Measurements from ENCODE around the gene EFHC1.

Gene EFHC1

DNA sequence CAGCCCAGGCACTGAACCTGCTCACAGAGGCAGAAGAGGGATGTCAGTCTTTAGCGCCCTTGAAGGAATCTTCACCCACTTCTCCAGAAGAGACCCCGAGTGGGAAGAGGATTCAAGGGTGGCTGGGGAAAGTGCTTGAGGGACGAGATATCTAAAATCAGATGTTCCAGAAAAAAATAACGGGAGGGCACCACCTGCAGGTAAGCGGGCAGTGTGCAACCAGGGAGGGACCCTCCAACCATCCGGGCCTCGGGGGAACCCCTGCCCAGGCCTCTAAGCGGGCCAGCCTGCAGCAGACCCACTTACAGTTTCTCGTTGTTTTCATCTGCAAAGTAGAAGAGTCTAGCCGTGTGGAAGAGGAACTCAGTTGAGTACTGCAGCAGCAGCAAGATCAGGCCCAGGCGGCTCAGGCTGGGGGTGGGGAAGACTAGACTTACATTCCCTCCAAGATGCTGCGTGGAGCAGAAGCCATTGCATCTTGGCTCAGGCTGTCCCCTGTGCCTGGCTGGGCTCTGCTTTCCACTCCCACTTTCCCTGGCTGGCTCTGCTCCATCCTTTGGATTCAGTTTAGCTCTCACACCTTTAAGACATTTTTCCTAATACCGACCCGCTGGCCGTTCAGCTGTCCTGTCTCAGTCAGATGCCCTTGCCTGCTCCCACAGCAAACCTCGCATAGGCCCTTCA, 85.7 kb downstream of the EFHC1 start:
- FAIRE-seq: no peak

DNA sequence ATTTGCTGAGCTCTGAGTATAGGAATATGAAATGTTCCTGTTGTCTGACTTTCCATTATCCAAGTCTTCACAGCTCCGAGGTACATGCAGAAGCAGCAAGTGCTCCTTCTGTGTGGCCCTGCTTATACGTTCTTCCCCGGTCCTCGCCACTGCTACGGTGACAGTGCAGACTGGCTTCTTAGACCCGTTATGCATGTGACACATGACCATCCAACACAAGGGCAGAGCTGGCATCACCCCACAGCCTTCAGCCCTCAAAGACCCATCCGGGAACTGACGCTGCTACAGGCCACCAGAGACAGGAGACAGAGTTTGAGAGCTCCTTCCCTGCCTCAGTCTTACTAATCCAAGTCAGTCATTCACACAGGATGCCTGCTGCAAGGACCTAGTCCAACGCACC, 86.3 kb downstream of the EFHC1 start:
- FAIRE-seq: no peak

DNA sequence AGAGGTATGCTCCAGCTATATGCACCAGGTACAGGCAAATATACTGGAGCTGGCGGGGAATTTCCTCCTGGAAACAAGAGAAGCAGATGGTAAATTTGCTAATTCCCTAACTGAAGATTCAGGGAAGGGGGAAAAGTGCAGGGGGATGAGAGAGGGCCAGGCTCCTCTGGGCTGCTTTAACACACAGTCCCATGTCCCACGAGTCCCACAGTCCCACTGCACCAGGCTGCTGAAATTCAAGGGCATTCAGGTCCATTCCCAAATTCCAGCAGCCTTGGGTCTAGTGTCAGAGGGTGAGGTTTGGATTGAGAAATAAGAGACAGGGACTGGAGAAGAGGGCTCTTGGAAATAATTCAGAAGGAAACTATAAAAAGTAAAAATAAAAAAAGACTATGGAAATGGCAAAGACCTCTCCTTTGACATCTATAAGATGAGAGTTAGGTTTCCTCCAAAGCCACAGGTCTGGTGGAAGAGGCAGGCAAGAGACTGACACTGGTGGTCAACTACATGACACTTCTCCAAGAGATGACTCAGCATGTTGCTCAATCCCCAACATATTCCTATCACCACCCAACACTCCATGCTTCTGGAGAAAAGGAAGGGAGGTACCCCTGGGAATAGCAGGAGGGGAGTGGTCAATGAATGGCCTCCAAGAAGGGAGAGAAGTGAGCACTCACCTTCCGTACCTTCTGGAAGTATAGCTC, 87.6 kb downstream of the EFHC1 start:
- no peak for FAIRE-seq

DNA sequence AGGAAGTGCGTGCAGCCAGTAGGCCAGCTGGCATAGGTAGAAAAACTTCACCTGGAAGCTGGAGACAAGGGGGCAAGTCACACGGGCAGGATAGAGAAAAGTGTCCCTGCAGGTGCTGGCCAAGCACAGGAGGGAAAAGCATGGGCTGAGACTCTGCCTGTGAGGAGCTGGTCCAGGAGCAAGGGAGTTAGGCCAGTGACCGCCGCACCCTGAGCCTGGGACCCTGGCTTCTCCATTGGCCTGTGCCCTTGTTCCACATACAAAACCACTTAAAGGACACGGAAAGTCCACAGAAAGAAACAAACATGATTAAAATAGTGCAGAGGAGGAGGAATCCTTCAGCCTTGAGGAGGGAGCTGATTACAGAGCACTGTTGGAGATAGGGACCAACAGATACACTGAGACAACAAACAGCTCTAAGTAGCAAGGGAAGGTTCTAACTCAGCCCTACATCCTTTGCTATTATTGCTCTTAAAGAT, 88.2 kb downstream of the EFHC1 start:
- no peak for FAIRE-seq

DNA sequence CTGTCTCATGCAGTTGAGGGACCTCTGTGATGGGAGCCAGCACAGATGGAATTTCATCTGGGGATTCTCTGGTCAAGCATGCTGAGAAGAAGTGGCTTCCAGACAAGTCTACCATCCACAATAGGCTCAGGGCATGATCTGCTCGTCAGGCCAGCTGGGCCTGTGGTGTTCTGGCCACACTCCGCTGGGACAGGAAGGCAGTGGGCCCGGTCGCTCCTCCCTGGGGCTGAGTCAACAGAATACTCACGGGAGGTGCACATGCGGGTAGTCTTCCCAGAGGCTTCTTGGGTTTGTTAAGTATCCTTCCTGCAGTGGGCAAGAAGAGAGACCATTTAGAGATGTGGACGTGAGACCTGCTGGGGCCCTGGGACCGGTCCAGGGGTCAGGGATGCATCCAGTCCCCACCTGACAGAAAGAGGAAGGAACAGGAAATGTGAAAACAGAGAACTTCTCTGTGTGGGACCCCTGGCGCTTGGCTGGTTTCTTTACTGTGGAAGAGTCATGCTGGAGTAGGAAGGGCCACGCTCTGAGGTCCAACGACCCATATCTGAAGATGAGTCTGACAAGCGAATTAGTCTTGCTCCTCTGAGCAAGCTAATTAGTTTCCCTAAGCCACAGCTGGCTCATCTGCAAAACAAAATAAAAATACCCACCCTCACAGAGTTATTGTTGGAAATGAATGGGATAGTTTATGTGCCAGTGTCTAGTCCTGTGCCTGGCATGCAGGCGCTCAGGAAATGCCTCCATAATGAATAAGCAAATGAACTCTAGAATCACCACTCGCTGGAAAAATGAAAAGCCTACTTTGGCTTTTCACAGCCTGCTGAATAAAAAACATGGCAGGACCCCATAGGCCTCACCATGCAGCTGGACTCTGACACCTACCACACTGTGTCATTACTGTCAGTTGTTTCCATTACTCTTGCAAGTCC, 89.4 kb downstream of the EFHC1 start:
- no peak for FAIRE-seq

DNA sequence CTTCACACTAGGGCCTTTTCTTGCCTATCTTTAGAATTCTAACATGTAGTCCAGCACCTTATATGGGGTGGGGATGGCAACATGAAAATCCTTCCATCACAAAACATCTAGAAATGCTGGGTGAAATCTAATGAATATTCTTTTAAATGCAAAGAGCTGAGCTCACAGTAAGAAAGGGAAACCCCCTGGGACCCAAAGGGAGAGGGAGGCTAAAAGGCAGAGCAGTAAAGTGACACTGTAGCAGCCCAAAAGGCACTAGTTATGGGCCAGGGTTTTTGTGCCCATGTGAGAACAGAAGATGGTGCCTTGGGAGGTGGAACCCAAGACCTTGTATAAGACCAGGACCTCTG, 90.0 kb downstream of the EFHC1 start:
- no peak for FAIRE-seq

DNA sequence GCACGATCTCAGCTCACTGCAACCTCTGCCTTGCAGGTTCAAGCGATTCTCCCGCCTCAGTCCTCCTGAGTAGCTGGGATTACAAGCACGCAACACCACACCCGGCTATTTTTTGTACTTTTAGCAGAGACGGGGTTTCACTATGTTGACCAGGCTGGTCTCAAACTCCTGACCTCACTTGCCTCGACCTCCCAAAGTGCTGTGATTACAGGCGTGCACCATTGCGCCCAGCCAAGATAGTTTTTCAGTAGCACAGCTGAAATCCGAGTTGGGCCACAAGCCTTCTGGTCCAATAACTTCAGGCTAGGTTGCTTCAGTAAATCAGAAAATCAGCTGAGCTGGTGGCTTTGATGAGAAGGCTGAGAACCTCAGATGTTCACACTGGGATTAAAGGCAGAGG, 91.0 kb downstream of the EFHC1 start:
- no peak for FAIRE-seq

DNA sequence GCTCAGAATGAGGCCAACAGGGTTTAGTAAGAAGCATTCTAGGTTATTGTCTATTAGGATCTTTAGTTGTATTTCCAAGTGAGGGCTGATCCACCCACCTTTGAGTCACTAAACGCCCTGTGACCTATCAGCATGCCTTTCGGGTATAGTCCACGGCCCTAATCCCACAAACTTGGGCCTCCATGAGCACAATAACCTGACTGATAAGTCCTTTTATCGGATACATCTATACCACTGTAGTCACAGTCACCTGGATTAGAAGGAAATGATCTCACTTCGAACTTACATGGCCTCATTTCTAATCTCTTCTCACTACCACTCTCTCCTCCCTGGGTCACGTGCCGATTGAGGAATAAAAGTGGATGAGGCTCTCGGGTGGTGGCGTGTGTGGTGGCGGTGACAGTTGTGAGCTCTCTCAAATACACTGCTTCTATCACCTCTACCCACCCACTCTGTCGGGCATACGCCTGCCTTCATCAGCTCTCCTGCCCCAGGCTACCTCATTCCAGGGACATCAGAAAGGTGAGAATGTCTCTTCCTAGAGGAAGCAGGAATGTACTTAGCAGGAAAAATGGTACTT, 91.5 kb downstream of the EFHC1 start:
- FAIRE-seq: no peak

DNA sequence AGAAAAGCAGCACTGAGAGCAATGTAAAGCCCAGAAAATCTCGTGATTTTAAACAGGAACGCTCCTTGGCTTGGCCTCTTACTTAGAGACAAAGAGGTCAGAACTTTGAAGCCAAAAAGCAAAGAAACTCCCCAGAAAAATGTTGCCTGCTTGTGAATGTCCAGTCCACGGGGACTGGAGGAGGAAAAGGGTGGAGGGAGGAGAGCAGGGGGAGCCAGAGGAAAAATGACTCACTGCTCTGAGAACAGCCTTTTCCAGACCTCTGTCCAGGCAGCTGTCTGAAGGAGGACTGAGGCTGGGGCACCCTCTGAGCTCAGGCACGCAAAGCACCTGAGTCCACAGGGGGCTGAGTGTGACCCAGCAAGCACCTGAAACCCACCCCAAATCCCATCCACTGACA, 92.1 kb downstream of the EFHC1 start:
- FAIRE-seq: no peak

DNA sequence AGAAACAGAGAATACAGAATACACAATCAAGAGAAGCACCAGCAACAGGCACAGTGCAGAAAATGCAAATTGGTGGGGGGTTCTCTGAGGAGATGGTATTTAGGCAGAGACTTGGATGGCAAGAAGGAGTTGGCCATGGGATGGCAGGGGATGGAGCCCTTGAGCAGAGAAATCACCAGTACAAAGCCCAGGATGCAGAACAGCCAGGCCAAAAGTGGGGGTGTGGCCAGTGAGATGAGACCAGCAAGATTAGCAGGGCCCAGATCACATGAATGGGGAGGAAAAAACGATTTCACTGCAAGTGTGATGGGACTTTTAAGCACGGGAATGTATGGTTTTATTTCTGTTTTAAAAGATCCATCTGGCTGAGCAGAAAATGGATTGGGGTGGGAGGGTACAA, 93.3 kb downstream of the EFHC1 start:
- no peak for FAIRE-seq

DNA sequence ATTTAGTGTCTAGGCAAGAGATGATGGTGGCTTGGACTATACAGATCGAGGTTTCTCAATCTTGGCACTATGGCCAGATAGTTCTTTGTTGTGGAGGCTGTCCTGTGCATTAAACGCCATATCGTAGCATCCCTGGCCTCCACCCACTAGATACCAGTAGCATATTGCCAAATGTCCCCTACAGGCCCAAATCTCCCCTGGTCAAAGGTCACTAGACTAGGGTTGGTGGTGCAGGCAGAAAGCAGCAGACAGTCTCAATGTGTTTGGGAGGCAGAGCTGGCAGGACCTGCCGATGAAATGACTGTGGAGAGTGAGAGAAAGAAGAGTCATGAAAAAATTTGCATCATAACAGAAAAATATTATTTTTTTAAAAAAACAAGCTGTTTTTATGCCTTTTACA, 93.8 kb downstream of the EFHC1 start:
- FAIRE-seq: no peak

DNA sequence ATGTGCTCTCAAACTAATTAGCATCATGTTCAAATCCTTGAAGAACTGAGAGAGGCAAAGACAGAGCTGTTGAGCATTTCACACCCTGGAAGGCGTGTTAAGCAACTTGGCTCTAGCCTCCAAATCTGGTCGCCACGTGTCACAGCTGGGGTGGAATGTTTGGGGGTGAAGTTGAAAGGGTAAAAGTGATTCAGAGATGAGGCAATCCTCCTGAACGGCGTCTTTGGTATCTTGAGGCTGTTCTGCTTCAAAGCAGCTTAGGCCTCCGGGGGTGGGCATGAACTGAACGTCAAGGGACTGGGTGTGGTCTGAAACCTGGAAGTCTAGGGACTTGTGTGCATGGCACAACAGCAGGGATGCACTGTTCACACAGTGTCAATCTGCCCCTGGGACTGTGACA, 94.4 kb downstream of the EFHC1 start:
- no peak for FAIRE-seq

DNA sequence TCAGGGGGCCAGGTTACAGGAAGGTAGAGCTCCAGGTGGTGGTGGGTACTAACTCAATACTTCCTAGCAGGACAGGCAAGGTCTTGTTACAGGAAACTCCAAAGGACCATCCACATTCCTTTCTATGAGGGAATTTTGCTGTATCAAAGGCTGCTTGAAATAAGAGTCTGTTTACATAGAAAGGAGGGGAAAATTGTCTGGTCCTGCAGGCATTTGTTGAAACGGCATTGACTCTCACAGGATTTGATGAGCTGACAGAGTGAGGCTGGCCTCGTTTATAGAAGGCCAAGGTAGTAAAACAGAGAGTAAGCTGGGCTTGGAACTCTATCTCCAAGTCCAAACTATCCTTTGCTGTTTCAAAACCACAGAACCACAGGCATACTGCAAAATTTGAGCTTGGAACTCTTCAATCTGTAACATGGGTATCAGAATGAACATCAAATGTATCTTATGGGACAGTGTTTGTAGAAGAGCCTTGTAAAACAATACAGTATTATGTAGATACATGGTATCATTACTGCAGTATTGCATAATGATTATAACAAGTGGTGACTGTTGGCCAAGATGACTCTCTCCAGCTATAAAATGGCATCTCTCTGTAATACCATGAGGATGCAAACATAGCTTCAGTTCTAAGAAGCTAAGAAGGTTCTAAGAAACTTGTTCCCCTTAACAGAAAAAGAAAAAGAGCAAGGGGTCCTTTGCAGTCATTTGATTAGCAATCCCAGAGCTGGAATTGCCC, 95.2 kb downstream of the EFHC1 start:
- FAIRE-seq: peak; percentile 96

DNA sequence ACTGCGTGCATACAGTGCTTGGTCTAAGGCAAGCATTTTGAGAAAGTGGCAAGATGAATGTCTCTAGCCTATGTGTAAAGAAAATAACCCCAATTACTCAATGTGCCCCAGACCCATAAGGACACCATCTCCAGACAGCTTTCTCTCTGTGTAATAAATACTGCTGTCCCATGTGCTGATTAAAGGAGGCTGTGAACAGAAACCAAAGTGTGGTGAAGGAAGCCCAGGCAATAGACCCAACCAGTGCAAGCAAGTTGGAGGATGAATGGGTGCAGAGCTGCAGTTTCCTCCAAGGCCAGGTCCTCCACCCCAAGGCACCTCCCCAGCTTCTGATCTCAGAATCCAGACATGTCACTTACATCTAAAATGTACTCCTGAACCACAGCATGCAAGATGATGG, 96.1 kb downstream of the EFHC1 start:
- FAIRE-seq: no peak

DNA sequence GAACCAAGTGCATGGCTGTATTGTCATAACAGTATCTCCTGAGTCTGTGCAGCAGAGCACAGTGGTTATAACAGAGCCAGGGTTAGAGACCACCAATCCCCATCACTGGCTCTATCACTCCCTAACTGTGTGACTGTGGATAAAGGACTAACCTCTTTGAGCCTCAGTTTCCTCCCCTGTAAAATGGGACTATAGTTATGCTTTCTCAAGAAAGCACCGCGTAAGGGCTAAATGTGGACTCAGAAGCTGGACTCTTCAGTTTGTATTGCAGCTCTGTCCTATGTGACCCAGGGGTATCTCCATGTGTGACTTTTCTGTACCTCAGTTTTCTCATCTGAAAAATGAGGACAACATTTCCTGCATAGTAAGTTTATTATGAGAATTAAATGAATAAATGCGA, 96.8 kb downstream of the EFHC1 start:
- no peak for FAIRE-seq

DNA sequence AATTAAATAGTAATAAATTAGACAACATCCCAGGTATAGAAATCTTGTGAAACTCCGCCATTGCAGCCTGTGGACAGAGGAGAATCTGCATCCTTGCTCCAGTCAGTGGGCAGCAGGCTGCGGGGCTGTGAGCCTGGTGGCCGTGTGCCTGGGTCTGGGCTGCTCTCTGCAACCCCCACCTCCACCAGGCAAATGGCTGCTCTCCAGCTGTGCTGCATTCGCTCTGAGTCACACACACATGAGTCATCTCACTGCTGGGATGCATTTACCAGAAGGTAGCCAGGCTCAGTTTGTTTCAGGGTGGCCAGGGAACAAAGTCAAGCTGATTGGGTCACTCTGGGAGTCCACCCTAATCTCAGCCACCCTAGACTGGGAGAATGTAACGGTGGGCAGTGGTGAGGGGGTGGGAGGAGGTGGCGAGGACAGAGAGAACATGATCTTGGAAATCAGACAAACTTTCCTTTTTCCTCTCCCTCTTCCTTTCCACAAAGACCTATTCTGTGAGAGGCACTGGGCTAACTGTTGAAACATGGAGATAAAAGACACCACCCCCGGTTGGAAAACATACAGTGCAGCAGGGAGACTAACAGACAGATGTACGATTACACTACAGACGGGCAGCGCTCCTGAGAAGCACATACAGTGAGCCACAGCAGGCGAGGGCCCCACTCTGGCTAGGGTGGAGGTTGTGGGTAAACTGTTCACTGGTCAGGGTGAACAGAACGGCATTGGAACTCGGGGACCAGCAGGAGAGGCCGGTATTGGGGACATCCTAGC, 97.5 kb downstream of the EFHC1 start:
- FAIRE-seq: peak; percentile 98

DNA sequence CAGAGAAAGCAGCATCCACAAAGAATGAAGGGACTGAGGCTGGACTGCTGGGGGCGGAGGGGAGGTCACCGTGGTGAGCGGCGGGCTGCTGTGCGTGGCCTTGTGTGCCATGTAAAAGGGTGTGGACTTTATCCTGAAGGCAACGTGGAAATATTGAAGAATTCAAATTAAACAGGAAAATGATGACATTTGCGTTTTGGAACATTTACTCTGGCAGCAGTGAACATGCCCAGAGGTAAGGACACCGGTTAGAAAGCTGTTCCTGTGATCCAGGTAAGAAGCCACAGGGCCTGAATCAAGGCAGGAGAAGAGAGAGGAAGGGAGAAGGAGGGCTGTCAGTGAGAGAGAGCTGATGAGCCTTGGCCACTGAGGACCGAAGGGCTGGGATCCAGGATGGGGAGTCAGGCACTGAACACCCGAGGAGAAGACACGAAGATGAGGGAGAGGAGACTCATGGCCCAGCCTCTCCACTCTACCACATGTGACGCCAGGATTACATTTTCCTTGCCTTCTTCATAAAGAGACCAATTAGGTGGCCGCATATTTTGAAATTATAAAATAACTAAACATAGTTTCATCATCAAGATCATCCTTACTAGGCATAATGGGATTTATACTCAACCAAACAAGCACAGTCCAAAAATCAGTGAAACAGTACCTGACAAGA, 98.3 kb downstream of the EFHC1 start:
- no peak for FAIRE-seq

DNA sequence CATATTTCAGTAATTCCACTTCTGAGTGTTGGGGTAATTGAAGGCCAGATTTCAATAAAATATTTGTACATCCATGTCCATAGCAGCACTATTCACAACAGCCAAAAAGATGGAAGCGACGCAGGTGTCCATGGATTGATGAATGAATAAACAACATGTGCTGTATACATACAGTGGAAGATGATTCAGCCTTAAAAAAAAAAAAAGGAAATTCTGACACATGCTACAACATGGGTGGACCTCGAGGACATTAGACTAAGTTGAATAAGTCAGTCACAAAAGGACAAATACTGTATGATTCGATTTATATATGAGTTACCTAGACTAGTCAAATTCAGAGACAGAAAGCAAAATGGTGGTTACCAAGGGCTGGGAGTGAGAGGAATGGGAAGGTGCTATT, 99.5 kb downstream of the EFHC1 start:
- FAIRE-seq: no peak

DNA sequence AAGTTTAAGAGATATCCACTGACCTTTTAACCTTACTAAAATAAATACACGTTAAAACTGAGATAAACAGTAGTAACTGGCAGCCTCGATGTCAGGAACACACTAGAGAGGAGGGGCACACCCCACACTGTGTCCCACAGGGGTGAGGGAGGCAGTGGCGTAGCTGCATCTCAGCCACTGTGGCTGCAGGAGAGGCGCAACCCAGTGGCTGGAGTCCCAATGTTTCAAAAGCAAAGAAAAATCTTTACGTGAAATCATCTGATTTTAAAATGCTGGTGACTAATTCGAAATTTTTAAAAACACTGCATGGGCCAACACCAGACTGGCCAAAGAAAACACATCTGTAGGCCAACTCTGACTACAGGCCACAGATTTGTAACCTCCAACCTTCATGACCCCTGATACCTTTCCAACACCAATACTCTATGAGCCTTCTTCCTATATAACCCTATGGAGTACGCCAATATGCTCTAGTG, 102.0 kb downstream of the EFHC1 start:
- peak; percentile 47 for FAIRE-seq

DNA sequence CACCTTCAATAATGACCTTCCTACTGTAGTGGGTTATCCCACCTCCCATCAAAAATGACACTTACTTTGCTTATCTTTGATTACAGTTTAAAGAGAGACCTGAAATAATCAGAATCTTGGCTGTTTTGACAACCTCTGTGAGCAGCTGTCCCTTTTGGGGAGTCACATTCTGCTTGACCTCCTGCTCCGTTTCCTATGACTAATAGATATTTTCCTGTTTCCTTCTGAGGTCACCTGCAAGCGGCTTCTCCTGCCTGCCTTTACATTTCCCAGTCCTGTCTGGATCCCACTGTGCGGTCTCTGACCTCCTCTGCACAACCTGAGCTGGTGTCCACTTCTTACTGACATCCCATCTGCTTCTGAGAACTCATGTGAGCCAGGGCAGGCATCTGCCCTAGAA, 102.5 kb downstream of the EFHC1 start:
- FAIRE-seq: no peak

Measured in A204.1 (cell line).